ENCODE measurements around the gene CNTNAP2. TPM values are rescaled to one million over a fixed set of nuclear protein-coding genes. Genes with fewer than 3 reads are reported as not detected.

The CNTNAP2 gene
- total RNA-seq, 1 donor from 2014 or later, result 4.2 TPM

GRCh38 chr7:146772601-146773000 is 656.0 kb downstream of the CNTNAP2 start:
- H3K27ac Mint-ChIP-seq, result no peak overlapping the region
- no peaks in the 10 kb centered on the region for H3K4me1 Mint-ChIP-seq
- no peak for DNase-seq (ENCODE audit: low spot score in 2 of 2, unreplicated experiment in 2 of 2)
- no peaks in the 10 kb centered on the region for H3K36me3 Mint-ChIP-seq
- TF ChIP-seq CTCF (IDR thresholded peaks at IDR 0.05; ENCODE audit: unreplicated experiment), result no peak
- H3K9me3 Mint-ChIP-seq, result no peaks in the 10 kb centered on the region
- no peak overlapping the region for H3K4me3 Mint-ChIP-seq
- peaks cover 6% of the 10 kb centered on the region for H3K27me3 Mint-ChIP-seq (ENCODE audit: low read depth)

- no peak overlapping the region for H3K4me3 Mint-ChIP-seq
- TF ChIP-seq CTCF (IDR thresholded peaks at IDR 0.05; ENCODE audit: unreplicated experiment), result no peak
- H3K9me3 Mint-ChIP-seq, result no peaks in the 10 kb centered on the region
- no peak for DNase-seq (ENCODE audit: low spot score in 2 of 2, unreplicated experiment in 2 of 2)
- no peaks in the 10 kb centered on the region for H3K36me3 Mint-ChIP-seq
- H3K27me3 Mint-ChIP-seq (ENCODE audit: low read depth), result peaks cover 6% of the 10 kb centered on the region
- no peaks in the 10 kb centered on the region for H3K4me1 Mint-ChIP-seq
- no peak overlapping the region for H3K27ac Mint-ChIP-seq
These were observed 656.9 kb downstream of the CNTNAP2 start for GRCh38 chr7:146773506-146773905.

GRCh38 chr7:146781352-146782116 is 664.9 kb downstream of the CNTNAP2 start:
- no peak for DNase-seq (ENCODE audit: low spot score in 2 of 2, unreplicated experiment in 2 of 2)
- peaks cover 3% of the 10 kb centered on the region for H3K9me3 Mint-ChIP-seq
- H3K27ac Mint-ChIP-seq, result no peak overlapping the region
- no peaks in the 10 kb centered on the region for H3K36me3 Mint-ChIP-seq
- TF ChIP-seq CTCF (IDR thresholded peaks at IDR 0.05; ENCODE audit: unreplicated experiment), result no peak
- H3K4me3 Mint-ChIP-seq, result no peak overlapping the region
- H3K4me1 Mint-ChIP-seq, result no peaks in the 10 kb centered on the region
- peaks cover 3% of the 10 kb centered on the region for H3K27me3 Mint-ChIP-seq (ENCODE audit: low read depth)

- Mint-ChIP-seq H3K36me3 (no peaks in the 10 kb centered on the region), H3K27me3 (ENCODE audit: low read depth) (no peaks in the 10 kb centered on the region), H3K27ac (no peak overlapping the region), H3K4me3 (no peak overlapping the region), H3K9me3 (peaks cover 8% of the 10 kb centered on the region), H3K4me1 (peaks cover 8% of the 10 kb centered on the region)
- no peak for TF ChIP-seq CTCF (IDR thresholded peaks at IDR 0.05; ENCODE audit: unreplicated experiment)
- no peak for DNase-seq (ENCODE audit: low spot score in 2 of 2, unreplicated experiment in 2 of 2)
These were observed 670.7 kb downstream of the CNTNAP2 start for GRCh38 chr7:146787266-146787665.

- Mint-ChIP-seq H3K27ac (no peak overlapping the region), H3K9me3 (peaks cover 8% of the 10 kb centered on the region), H3K36me3 (no peaks in the 10 kb centered on the region), H3K27me3 (ENCODE audit: low read depth) (no peaks in the 10 kb centered on the region), H3K4me3 (no peak overlapping the region), H3K4me1 (peaks cover 8% of the 10 kb centered on the region)
- TF ChIP-seq CTCF (IDR thresholded peaks at IDR 0.05; ENCODE audit: unreplicated experiment), result no peak
- DNase-seq (ENCODE audit: low spot score in 2 of 2, unreplicated experiment in 2 of 2), result no peak
These were observed 671.4 kb downstream of the CNTNAP2 start for GRCh38 chr7:146788008-146788407.
